ENCODE measurements around the gene RIN1. TPM values are rescaled to one million over a fixed set of nuclear protein-coding genes. Genes with fewer than 3 reads are reported as not detected.

Gene RIN1
- total and polyA plus RNA-seq, 9 of the 15 experiments (the other 6 are each of a cell fraction or from before 2014, with no cell fraction given) = 0.01 to 1.2 (median 0.45) TPM; not detected in 1

DNA sequence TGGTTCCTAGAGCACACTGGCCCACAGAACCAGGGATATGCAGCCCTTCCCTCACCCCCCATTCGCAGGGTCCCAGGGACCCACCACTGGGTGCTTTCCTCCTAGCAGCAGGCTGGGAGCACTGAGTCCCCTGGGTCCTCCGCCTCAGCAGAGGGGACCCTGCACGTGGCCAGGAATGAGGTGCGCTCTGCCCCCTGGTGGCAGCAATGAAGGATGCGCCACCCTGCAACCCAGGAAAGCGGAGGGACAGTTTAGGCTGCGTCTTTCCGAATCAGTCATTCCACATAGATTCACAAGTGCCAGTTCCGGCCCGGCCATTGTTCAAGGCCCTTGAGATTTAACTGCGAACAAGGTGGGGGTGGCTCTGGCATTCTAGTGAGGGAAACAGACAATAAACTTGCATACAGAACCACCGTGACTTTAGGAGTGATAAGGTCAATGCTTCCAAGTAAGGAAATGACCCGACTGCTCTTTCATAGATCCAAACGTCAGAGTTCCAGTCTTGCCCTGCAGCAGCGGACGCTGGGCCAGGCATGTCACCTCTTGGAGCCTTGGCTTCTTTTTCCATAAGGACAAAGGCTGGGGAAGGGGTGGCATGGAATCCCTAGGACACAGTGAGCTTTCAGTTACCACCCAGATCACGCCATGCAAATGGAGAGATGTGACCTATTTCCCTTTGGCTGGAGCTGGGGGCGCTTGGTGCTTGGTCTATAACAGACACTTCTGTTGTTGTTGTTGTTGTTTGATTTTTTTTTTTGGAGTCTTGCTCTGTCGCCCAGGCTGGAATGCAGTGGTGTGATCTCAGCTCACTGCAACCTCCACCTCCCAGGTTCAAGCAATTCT lies 7.7 kb downstream of the RIN1 start (continued):
- TF ChIP-seq, protein P1, sequence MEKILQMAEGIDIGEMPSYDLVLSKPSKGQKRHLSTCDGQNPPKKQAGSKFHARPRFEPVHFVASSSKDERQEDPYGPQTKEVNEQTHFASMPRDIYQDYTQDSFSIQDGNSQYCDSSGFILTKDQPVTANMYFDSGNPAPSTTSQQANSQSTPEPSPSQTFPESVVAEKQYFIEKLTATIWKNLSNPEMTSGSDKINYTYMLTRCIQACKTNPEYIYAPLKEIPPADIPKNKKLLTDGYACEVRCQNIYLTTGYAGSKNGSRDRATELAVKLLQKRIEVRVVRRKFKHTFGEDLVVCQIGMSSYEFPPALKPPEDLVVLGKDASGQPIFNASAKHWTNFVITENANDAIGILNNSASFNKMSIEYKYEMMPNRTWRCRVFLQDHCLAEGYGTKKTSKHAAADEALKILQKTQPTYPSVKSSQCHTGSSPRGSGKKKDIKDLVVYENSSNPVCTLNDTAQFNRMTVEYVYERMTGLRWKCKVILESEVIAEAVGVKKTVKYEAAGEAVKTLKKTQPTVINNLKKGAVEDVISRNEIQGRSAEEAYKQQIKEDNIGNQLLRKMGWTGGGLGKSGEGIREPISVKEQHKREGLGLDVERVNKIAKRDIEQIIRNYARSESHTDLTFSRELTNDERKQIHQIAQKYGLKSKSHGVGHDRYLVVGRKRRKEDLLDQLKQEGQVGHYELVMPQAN (IDR thresholded peaks at IDR 0.05; ENCODE audit: borderline replicate concordance) = no peak
- peak; percentile 91 for TF ChIP-seq BHLHE40 (IDR thresholded peaks at IDR 0.05; ENCODE audit: low read length)
- no peak for TF ChIP-seq ZC3H11A (IDR thresholded peaks at IDR 0.05; ENCODE audit: low read depth, low read length)
- no peak for TF ChIP-seq DACH1 (IDR thresholded peaks at IDR 0.05; ENCODE audit: partially characterized antibody)
- TF ChIP-seq, protein P2, sequence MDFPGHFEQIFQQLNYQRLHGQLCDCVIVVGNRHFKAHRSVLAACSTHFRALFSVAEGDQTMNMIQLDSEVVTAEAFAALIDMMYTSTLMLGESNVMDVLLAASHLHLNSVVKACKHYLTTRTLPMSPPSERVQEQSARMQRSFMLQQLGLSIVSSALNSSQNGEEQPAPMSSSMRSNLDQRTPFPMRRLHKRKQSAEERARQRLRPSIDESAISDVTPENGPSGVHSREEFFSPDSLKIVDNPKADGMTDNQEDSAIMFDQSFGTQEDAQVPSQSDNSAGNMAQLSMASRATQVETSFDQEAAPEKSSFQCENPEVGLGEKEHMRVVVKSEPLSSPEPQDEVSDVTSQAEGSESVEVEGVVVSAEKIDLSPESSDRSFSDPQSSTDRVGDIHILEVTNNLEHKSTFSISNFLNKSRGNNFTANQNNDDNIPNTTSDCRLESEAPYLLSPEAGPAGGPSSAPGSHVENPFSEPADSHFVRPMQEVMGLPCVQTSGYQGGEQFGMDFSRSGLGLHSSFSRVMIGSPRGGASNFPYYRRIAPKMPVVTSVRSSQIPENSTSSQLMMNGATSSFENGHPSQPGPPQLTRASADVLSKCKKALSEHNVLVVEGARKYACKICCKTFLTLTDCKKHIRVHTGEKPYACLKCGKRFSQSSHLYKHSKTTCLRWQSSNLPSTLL (IDR thresholded peaks at IDR 0.05) = no peak
- TF ChIP-seq, protein P3, sequence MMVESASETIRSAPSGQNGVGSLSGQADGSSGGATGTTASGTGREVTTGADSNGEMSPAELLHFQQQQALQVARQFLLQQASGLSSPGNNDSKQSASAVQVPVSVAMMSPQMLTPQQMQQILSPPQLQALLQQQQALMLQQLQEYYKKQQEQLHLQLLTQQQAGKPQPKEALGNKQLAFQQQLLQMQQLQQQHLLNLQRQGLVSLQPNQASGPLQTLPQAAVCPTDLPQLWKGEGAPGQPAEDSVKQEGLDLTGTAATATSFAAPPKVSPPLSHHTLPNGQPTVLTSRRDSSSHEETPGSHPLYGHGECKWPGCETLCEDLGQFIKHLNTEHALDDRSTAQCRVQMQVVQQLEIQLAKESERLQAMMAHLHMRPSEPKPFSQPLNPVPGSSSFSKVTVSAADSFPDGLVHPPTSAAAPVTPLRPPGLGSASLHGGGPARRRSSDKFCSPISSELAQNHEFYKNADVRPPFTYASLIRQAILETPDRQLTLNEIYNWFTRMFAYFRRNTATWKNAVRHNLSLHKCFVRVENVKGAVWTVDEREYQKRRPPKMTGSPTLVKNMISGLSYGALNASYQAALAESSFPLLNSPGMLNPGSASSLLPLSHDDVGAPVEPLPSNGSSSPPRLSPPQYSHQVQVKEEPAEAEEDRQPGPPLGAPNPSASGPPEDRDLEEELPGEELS (CRISPR knock-in tag; IDR thresholded peaks at IDR 0.05; ENCODE audit: borderline replicate concordance) = 0 out of 2 replicates have a peak, but pooled peaks have one; percentile 42
- 0 out of 2 replicates have a peak, but pooled peaks have one; percentile 24 for TF ChIP-seq LEF1 (IDR thresholded peaks at IDR 0.05)
- TF ChIP-seq GABPB1 (CRISPR knock-in tag; IDR thresholded peaks at IDR 0.05) = peak; percentile 70
- TF ChIP-seq, protein P4, sequence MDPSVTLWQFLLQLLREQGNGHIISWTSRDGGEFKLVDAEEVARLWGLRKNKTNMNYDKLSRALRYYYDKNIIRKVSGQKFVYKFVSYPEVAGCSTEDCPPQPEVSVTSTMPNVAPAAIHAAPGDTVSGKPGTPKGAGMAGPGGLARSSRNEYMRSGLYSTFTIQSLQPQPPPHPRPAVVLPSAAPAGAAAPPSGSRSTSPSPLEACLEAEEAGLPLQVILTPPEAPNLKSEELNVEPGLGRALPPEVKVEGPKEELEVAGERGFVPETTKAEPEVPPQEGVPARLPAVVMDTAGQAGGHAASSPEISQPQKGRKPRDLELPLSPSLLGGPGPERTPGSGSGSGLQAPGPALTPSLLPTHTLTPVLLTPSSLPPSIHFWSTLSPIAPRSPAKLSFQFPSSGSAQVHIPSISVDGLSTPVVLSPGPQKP (CRISPR knock-in tag; IDR thresholded peaks at IDR 0.05) = no peak
- no peak for TF ChIP-seq ZNF174 (CRISPR knock-in tag; IDR thresholded peaks at IDR 0.05)
- no peak for TF ChIP-seq SP2 (IDR thresholded peaks at IDR 0.05; ENCODE audit: extremely low read depth, low read depth, low read length, poor library complexity, severe bottlenecking)
- peak; percentile 61; the same call in 1 of the 2 replicates for TF ChIP-seq DMBX1 (CRISPR knock-in tag; IDR thresholded peaks at IDR 0.05; ENCODE audit: borderline replicate concordance)
- TF ChIP-seq ZNF224 (CRISPR knock-in tag; IDR thresholded peaks at IDR 0.05) = no peak
- peak; percentile 21; the same call in 1 of the 2 replicates for TF ChIP-seq ZNF384 (IDR thresholded peaks at IDR 0.05; ENCODE audit: low read depth, low read length)
- no peak for TF ChIP-seq ATF1 (CRISPR knock-in tag; IDR thresholded peaks at IDR 0.05)
- peak; percentile 45 for TF ChIP-seq ATF1 (tag; IDR thresholded peaks at IDR 0.05)
- peak; percentile 76 for TF ChIP-seq RB1 (IDR thresholded peaks at IDR 0.05; ENCODE audit: low read depth)
- peak; percentile 24; the same call in 1 of the 2 replicates for TF ChIP-seq TCF3 (CRISPR knock-in tag; IDR thresholded peaks at IDR 0.05)
- TF ChIP-seq, protein P5, sequence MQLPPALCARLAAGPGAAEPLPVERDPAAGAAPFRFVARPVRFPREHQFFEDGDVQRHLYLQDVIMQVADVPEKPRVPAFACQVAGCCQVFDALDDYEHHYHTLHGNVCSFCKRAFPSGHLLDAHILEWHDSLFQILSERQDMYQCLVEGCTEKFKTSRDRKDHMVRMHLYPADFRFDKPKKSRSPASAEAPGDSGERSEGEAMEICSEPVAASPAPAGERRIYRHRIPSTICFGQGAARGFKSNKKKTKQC (CRISPR knock-in tag; IDR thresholded peaks at IDR 0.05) = peak; percentile 68; the same call in 1 of the 2 replicates
- TF ChIP-seq NR2C2 (CRISPR knock-in tag; IDR thresholded peaks at IDR 0.05) = peak; percentile 64; the same call in 1 of the 2 replicates
- no peak for TF ChIP-seq NR2C2 (tag; IDR thresholded peaks at IDR 0.05)

Data from K562 (cell line).